Measurements from ENCODE around the gene ST3GAL3. TPM values are rescaled to one million over a fixed set of nuclear protein-coding genes. Genes with fewer than 3 reads are reported as not detected.

ST3GAL3 gene
- total RNA-seq, 1 experiment from 2014 or later: 26.8 TPM

DNA sequence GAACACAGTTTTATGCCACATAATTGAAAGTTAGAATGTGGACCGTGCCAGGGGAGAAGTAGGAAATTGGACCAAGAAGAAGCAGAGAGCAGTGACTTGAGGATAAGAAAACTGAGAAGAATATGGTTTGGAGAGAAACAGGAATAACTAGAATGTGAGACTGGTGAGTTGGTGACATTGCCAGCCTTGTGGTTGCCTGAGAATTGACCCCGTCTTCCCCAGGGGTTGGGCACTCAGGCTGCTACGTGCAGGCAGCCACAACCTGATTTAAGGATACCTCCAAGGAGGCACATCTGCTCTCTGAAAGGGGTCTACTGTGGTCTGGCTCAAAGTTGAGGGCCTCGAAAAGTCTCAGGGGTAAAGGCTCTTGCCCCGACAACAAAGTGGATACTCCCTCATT, 114.1 kb downstream of the ST3GAL3 start:
- H3K4me3 ChIP-seq (ENCODE audit: low read depth, low read length, poor library complexity, severe bottlenecking): no peak overlapping the region
- H3K36me3 ChIP-seq (ENCODE audit: insufficient read depth, low read length, poor library complexity, severe bottlenecking): peaks cover 15% of the 10 kb centered on the region
- ChIA-PET POLR2A (ENCODE audit: low non-redundant PET) (no interaction called here), CTCF (no interaction called here)
- peaks cover 15% of the 10 kb centered on the region for H3K9me3 ChIP-seq (ENCODE audit: low read depth, low read length, poor library complexity, severe bottlenecking)
- no peaks in the 10 kb centered on the region for H3K27me3 ChIP-seq (replicated peaks; ENCODE audit: insufficient read depth, low read depth, low read length, poor library complexity)
- H3K27ac ChIP-seq (ENCODE audit: low read depth, low read length, poor library complexity, severe bottlenecking): no peak overlapping the region
- no peaks in the 10 kb centered on the region for H3K4me1 ChIP-seq (ENCODE audit: insufficient read depth, low read length, poor library complexity, severe bottlenecking)
- intact Hi-C loops (cut with micrococcal nuclease; ENCODE audit: unreplicated experiment): no loop called here
- no TSS peak for BruUV-seq (replicated peaks)
- TF ChIP-seq, protein P1, sequence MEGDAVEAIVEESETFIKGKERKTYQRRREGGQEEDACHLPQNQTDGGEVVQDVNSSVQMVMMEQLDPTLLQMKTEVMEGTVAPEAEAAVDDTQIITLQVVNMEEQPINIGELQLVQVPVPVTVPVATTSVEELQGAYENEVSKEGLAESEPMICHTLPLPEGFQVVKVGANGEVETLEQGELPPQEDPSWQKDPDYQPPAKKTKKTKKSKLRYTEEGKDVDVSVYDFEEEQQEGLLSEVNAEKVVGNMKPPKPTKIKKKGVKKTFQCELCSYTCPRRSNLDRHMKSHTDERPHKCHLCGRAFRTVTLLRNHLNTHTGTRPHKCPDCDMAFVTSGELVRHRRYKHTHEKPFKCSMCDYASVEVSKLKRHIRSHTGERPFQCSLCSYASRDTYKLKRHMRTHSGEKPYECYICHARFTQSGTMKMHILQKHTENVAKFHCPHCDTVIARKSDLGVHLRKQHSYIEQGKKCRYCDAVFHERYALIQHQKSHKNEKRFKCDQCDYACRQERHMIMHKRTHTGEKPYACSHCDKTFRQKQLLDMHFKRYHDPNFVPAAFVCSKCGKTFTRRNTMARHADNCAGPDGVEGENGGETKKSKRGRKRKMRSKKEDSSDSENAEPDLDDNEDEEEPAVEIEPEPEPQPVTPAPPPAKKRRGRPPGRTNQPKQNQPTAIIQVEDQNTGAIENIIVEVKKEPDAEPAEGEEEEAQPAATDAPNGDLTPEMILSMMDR (conservative IDR thresholded peaks at IDR 0.05; ENCODE audit: low read depth, low read length): no peak
- no peak for TF ChIP-seq EZH2 (IDR thresholded peaks at IDR 0.05; ENCODE audit: borderline replicate concordance, low read depth, low read length, poor library complexity, severe bottlenecking)
- DNase-seq (ENCODE audit: low spot score): no peak

DNA sequence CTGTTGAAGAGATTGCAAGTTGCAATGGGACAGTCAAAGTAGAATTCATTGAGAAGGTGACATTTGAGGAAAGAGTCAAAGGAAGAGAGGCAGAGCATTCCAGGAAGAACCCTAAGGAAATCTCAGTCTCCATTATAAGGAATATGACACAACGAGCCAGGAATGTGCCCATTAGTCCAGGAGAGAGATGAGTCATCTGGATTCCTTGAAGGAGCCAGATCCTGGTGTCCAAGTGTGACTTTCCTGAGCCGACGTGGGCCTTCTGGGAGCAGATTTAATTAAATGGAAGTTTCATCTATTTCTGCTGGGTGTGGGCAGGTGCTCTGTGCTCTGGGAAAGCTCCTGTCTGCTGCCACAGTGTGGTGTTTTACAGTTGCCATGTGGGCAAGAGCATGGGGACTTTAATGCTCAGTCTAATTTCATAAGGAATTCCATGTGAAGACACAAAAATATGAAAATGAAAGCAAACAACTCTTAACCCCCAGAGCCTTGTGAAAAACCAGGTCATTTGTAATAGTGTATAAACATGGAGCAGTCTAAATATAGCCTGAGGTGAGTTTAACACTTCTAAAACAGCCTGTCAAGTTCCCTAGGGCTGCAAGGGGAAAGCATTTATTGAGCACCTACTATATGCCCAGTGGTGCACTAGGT, 114.8 kb downstream of the ST3GAL3 start:
- ChIA-PET CTCF (no interaction called here), POLR2A (ENCODE audit: low non-redundant PET) (no interaction called here)
- H3K4me3 ChIP-seq (ENCODE audit: low read depth, low read length, poor library complexity, severe bottlenecking): no peak overlapping the region
- DNase-seq (ENCODE audit: low spot score): peak; percentile 58
- TF ChIP-seq, protein P1 (conservative IDR thresholded peaks at IDR 0.05; ENCODE audit: low read depth, low read length): no peak
- no peak for TF ChIP-seq EZH2 (IDR thresholded peaks at IDR 0.05; ENCODE audit: borderline replicate concordance, low read depth, low read length, poor library complexity, severe bottlenecking)
- H3K27ac ChIP-seq (ENCODE audit: low read depth, low read length, poor library complexity, severe bottlenecking): no peak overlapping the region
- no peaks in the 10 kb centered on the region for H3K4me1 ChIP-seq (ENCODE audit: insufficient read depth, low read length, poor library complexity, severe bottlenecking)
- peaks cover 15% of the 10 kb centered on the region for H3K36me3 ChIP-seq (ENCODE audit: insufficient read depth, low read length, poor library complexity, severe bottlenecking)
- intact Hi-C loops (cut with micrococcal nuclease; ENCODE audit: unreplicated experiment): no loop called here
- peaks cover 15% of the 10 kb centered on the region for H3K9me3 ChIP-seq (ENCODE audit: low read depth, low read length, poor library complexity, severe bottlenecking)
- no peaks in the 10 kb centered on the region for H3K27me3 ChIP-seq (replicated peaks; ENCODE audit: insufficient read depth, low read depth, low read length, poor library complexity)
- no TSS peak for BruUV-seq (replicated peaks)

DNA sequence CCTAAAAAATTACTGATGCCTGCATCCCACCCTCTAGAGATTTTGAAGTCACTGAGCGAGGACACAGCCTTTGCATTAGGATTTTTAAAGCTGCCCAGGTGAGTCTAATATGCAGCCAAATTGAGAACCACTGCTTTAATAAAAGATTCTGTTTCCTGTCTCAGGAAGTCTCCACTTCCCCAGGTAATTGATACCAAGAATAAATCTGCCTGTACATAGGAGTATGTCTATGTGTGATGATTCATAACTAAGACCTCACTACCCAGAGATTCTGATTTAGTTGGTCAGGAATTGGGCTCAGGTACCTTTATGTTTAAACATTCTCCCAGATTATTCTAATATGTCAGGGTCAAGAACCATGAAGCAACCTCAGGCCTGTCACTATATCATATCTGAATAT, 117.5 kb downstream of the ST3GAL3 start:
- H3K4me3 ChIP-seq (ENCODE audit: low read depth, low read length, poor library complexity, severe bottlenecking): no peak overlapping the region
- no peaks in the 10 kb centered on the region for H3K4me1 ChIP-seq (ENCODE audit: insufficient read depth, low read length, poor library complexity, severe bottlenecking)
- no peak overlapping the region for H3K27ac ChIP-seq (ENCODE audit: low read depth, low read length, poor library complexity, severe bottlenecking)
- no peak for TF ChIP-seq EZH2 (IDR thresholded peaks at IDR 0.05; ENCODE audit: borderline replicate concordance, low read depth, low read length, poor library complexity, severe bottlenecking)
- TF ChIP-seq, protein P1 (conservative IDR thresholded peaks at IDR 0.05; ENCODE audit: low read depth, low read length): no peak
- CTCF ChIA-PET: no interaction called here
- POLR2A ChIA-PET (ENCODE audit: low non-redundant PET): no interaction called here
- no peak for DNase-seq (ENCODE audit: low spot score)
- intact Hi-C loops (cut with micrococcal nuclease; ENCODE audit: unreplicated experiment): no loop called here
- no TSS peak for BruUV-seq (replicated peaks)
- H3K36me3 ChIP-seq (ENCODE audit: insufficient read depth, low read length, poor library complexity, severe bottlenecking): no peaks in the 10 kb centered on the region
- H3K27me3 ChIP-seq (replicated peaks; ENCODE audit: insufficient read depth, low read depth, low read length, poor library complexity): no peaks in the 10 kb centered on the region
- H3K9me3 ChIP-seq (ENCODE audit: low read depth, low read length, poor library complexity, severe bottlenecking): no peaks in the 10 kb centered on the region

All from A673 (cell line).